Inferior parietal cortex (tissue), 1 donor: ENCODE results near the gene P3H2.

Experiments
- DNase-seq: peaks from one replicate; pipeline ENCODE4 v3.0.0-alpha.2; 2016; ENCODE audit errors: extremely low spot score

P3H2 gene

GRCh38 chr3:190017521-190018288 is 103.0 kb downstream of the P3H2 start:
- DNase-seq: peak; percentile 56

DNA sequence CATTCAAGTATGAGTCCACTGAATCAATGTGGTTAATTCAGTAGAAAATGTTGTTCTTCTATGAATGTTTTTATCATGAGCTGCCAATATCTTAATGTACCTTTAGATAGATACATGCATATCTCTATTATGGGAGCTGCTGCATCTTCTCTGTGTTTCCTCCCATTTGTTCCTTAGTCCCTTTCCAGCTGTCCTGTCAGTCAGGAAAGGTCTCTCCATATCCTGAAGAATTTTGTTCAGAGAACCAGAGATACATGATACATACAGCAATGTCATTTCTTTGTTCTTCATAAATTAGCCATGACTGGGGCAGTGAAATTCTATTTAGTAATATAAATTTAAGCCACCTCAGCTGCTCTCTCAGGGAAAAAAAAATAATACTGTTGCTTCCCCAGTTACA is 103.7 kb downstream of the P3H2 start:
- DNase-seq: no peak

GRCh38 chr3:190014940-190015339 is 105.8 kb downstream of the P3H2 start:
- DNase-seq: no peak

- DNase-seq: no peak
Measured at GRCh38 chr3:190013943-190014924, 106.5 kb downstream of the P3H2 start.

GRCh38 chr3:190012784-190013183 is 107.9 kb downstream of the P3H2 start:
- DNase-seq: no peak

DNA sequence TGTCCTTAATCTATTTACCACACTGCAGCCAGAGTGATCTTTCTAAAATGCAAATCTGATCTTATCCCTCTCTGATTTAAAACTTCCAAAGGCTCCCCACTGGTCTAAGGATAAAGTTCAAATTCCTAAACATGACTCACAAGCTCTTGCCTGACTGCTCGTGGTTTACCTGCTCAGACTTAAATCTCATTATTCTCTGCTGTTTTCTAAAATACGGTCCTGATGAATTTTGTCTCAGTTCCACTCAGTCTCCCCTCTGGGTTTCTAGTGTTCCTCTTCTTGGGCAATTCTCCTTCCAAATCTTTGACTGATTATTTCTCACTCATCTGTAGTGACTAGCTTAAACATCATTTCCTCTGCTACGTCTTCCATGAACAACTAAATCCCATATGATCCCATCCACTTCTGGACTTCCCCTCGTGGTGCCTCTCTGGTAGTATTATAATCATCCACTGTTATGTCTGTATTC is 108.3 kb downstream of the P3H2 start:
- no peak for DNase-seq

DNA sequence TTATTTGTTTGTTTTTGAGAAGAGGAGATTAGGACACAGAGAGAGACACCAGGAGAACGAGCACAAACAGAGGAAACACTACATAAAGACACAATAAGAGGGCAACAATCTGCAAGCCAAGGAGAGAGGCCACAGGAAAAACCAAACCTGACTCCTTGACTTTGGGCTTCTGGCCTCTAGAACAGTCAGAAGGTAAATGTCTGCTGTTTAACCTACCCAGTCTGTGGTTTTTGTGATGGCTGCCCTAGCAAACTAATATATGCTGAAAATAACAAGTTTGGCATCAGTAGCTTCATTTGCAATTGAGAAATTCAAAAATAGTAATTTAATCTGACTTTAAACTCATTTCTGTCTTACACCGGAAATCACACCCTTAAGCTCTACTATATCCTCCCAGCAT is 110.2 kb downstream of the P3H2 start:
- no peak for DNase-seq

DNA sequence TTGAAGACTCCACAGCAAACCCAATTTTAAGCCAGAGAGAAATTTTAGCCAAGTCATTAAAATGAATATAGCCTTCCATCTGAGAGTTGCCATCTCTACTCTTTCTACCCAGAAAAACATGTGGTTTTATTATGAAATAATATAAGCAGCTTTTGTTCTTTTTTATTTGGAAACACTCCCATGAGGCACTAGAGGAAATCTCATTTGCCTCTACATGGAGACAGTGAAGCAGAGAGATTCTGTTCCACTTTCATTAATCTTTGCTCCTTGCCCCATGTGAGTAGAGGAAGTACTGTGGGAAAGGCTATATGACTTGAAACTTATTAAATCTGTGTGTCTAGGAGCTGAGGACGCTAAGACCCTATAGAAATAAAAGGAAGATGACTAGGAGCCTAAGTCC is 111.1 kb downstream of the P3H2 start:
- DNase-seq: no peak

DNA sequence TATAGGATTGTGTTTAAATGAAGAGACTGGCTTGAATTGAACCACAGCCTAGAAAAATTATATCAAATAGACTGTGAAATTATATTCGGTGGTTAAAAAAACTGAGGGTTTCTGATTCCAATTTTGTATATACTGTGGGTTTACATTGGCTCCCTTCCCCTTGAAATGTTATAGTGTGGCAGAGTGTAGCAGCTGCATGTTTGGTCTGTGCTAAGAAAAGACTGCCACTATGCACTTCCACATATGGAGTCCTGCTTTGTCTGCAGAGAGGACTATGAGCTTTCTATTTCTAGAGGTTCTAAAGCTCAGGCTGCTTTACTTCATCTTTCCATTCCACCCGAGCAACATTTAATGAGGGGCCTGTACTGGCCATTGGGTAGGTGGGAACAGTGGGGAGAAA is 112.3 kb downstream of the P3H2 start:
- DNase-seq: peak; percentile 17

DNA sequence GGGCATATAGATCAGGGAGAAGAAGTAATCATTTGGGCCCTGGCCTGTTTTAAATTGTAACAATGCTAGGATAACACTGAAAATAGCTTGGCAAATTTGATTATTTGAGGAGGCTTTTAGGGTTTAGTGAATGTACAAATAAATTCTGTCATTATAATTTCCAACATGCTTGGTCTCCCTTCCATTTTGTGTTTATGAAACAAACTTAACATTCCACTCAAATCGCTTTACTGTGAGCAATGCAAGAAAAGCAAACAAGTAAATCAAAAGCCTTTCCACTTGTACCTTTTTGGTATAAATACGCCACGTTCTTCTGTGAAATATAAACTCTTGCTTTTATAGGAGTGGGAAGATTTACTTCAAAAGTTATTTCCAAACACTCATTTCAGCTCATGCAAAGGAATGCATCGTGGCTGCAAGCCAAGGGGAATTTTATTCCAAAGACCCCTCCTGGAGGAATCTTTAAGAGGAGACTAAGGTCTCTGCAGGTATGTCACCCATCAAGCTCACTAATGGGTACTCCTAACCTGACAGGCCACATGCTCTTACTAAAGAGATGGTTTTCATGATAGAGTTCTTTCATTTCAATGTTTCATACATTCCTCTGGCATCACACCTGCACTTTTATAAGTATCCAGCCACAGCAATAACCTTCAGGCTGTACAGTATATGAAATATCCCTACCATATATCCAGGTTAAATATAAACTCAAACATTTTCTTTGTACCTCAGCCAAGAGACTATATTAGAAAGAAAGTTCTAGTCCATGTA is 115.2 kb downstream of the P3H2 start:
- DNase-seq: no peak

GRCh38 chr3:190004656-190005055 is 116.0 kb downstream of the P3H2 start:
- DNase-seq: no peak

DNA sequence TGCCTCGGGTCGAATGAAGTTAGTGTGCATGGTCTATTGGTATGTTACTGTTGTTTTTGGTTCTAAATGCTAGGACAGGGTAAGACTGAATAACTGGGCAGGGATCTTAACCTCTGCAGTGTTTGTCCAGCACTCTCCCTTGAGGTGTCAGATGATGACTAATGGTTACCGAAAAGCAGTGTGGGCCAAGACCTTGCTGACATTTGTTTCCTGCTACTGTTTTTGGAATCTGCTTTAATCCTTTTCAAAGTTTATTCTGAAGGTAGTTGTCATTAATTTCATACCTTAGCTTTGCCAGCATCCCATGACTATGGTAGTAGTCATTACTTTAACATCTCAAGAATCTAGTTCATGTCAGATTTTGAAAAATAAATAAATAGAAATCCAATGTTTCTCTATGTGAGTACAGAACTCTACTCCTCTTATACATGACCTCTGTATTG is 117.0 kb downstream of the P3H2 start:
- no peak for DNase-seq

- no peak for DNase-seq
Measured at GRCh38 chr3:190003068-190003467, 117.6 kb downstream of the P3H2 start.

DNA sequence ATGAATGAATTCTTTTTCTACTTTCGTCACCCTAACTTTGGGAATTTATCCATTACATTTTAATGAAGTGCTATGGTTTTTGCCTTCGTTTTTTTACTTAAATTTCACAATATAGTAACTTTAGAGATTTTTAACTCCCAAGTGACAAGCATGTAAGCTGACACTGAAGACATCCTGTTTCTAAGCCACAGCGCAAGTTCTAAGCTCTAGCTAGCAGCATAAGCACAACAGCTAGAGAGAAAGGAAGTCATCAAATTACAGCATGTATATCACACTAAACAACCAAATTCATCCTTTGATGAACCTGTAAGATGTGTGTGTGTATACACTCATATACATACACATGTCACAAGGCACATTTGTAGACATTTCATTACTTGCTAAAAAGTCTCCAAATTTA is 119.3 kb downstream of the P3H2 start:
- no peak for DNase-seq

- no peak for DNase-seq
Measured at GRCh38 chr3:190000861-190001196, 119.9 kb downstream of the P3H2 start.

GRCh38 chr3:190000187-190000860 is 120.4 kb downstream of the P3H2 start:
- no peak for DNase-seq

- DNase-seq: no peak
Measured at GRCh38 chr3:189999718-190000117, 121.0 kb downstream of the P3H2 start.

DNA sequence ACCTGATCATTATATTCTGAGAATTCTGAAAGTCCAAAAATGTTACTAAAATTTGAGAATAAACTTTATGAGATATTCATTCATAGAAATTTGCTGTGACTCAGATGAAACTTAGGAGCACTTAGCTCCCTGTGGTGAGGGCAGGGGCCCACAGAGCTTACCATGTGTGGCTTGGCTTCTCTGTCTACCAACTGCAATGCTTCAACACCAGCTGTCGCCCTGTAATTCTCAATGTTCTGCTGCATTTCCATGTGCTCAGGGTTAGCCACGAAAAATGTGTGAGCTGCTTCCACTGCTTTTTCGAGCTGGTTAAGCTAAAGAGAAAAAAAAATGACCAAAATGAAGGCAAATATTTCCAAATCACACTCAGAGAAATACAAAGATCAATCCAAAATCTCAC is 125.6 kb downstream of the P3H2 start:
- no peak for DNase-seq

- no peak for DNase-seq
Measured at GRCh38 chr3:189990826-189991225, 129.9 kb downstream of the P3H2 start.

GRCh38 chr3:189988854-189989253 is 131.8 kb downstream of the P3H2 start:
- DNase-seq: no peak

GRCh38 chr3:189988322-189988721 is 132.4 kb downstream of the P3H2 start:
- no peak for DNase-seq
